Nephron (organoid): Measurements from ENCODE around the gene CACNA2D4.

Experiments used
- H3K27ac Mint-ChIP-seq, 3 experiments: 2 replicates each; pipeline ENCODE4 v1.8.0; 2020; ENCODE audit warnings: mixed read lengths in 3 of 3, mild to moderate bottlenecking in 2 of 3, moderate library complexity in 1 of 3
- H3K27me3 Mint-ChIP-seq: 2 replicates; pipeline ENCODE4 v1.8.0; 2021; ENCODE audit warnings: low read depth, mild to moderate bottlenecking, moderate library complexity, mixed read lengths
- H3K36me3 Mint-ChIP-seq: 2 replicates; pipeline ENCODE4 v1.8.0; 2020; ENCODE audit warnings: low read depth, mixed read lengths
- H3K4me1 Mint-ChIP-seq: 2 replicates; pipeline ENCODE4 v1.8.0; 2020; ENCODE audit warnings: mixed read lengths
- H3K4me3 Mint-ChIP-seq, 3 experiments: 2 replicates each; pipeline ENCODE4 v1.8.0; 2020; ENCODE audit warnings: mild to moderate bottlenecking in 3 of 3, mixed read lengths in 3 of 3, moderate library complexity in 2 of 3
- H3K9me3 Mint-ChIP-seq: 2 replicates; pipeline ENCODE4 v1.8.0; 2020; ENCODE audit warnings: mixed read lengths
- TF ChIP-seq, protein P1 (sequence below), 3 experiments: fragments of 200-600 bp; sonication (generic); IDR thresholded peaks; one replicate each; pipeline ENCODE4 v1.5.0; 2021; ENCODE audit warnings: antibody characterized with exemption in 3 of 3; ENCODE audit not compliant: unreplicated experiment in 3 of 3

CACNA2D4 gene

DNA sequence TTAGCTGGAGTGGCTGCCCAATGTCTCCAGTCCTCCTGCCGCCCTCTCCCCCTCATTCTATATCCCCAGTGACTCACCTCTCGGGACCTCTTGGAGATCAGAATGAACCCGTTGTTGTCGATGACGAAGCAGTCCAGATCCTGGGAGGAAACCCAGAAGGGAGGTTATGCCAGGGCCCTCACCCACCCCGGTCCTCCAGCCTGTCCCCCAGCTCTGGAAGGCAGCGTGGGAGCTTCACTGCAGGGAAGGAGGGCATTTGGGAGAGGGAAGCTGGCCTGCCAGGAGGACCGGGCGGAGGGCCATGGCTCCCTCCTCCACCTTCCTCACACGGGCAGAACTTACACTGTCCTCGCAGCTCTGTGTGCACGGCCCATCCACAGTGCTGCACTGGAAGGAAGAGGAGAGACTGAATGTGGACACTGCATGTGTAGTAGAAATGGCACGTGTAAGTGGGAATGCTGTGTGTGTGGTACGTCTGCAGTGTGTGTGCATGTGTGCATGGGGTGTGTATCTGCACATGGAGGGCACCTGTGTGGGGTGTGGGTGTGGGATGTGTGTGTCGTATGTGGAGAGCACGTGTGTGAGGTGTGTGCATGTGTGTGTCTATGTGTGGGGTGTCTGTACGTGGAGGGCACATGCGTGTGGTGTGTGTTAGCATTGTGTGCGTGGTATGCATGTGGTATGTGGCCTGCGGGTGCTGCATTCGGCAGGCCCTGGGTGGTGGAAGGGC lies 108.1 kb downstream of the CACNA2D4 start:
- H3K4me3 Mint-ChIP-seq, result no peak overlapping the region
- H3K36me3 Mint-ChIP-seq, result no peaks in the 10 kb centered on the region
- H3K27me3 Mint-ChIP-seq, result peaks cover 15% of the 10 kb centered on the region

DNA sequence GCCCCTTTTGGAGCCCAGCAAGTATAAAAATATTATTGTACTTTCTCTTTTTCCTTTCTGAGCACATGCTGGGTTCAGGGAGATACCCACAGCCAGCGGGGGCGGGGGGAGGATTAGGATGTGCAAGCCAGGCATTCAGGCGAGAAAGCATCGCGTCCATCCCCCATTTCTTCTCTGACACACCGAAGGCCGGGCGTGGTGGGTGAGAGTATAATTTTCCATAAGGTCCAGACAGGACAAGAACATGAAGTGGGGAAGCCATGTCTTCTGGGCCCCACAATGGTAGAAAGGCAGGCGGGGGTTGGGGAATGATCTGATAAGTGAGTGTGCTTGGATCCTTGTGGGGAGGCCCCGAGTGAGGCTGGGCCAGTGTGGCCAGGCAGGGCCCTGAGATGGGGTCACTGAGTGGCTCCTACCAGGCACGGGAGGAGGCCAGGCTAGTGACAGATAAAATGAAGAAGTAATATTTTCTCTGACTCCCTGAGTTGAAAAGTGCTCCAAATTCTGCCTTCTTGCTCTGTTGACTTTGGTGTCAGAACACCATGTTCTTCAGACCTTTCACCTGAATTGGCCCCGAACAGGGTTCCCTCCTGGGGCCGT lies 108.8 kb downstream of the CACNA2D4 start:
- no peaks in the 10 kb centered on the region for H3K36me3 Mint-ChIP-seq

More for the DNA sequence above, 108.1 kb downstream of the CACNA2D4 start:
- Mint-ChIP-seq H3K4me1 (no peaks in the 10 kb centered on the region), H3K9me3 (no peaks in the 10 kb centered on the region), H3K27ac (no peak overlapping the region)
- TF ChIP-seq, protein P1, sequence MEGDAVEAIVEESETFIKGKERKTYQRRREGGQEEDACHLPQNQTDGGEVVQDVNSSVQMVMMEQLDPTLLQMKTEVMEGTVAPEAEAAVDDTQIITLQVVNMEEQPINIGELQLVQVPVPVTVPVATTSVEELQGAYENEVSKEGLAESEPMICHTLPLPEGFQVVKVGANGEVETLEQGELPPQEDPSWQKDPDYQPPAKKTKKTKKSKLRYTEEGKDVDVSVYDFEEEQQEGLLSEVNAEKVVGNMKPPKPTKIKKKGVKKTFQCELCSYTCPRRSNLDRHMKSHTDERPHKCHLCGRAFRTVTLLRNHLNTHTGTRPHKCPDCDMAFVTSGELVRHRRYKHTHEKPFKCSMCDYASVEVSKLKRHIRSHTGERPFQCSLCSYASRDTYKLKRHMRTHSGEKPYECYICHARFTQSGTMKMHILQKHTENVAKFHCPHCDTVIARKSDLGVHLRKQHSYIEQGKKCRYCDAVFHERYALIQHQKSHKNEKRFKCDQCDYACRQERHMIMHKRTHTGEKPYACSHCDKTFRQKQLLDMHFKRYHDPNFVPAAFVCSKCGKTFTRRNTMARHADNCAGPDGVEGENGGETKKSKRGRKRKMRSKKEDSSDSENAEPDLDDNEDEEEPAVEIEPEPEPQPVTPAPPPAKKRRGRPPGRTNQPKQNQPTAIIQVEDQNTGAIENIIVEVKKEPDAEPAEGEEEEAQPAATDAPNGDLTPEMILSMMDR (IDR thresholded peaks at IDR 0.05; ENCODE audit: unreplicated experiment in 3 of 3), result no peak

DNA sequence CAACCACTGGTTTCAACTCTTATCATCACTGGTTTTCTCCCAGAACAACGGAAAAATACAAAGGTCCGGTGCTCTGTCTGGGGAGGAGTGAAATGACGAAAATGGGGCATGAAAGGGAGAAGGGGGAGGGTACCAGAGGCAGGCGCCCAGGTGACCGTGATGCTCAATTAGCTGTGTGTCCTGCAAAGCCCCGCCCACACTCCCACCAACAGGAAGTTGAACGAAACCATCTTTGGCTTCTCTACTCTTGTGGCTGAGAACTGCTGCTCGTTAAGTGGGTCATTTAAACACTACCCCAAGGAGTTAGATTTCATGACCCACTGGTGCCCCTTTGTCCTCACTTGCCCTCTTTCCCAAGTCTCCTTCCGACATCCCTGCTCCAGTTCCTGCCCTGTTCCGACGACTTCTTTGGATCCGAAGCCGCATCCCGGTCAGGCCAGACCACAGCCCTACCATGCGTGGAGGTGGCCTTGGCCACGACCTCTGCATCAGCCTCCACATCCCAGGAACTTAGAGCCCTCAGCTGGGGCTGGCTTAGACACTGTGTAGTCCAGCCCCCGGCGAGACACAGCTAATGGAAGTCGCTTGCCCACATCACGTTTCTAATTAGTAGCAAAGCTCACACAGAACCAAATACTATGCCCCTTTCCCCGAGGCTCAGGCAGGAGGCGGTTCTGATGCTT lies 109.5 kb downstream of the CACNA2D4 start:
- H3K27ac Mint-ChIP-seq, result no peak overlapping the region
- H3K27me3 Mint-ChIP-seq, result peaks cover 11% of the 10 kb centered on the region
- peaks cover 6% of the 10 kb centered on the region for H3K4me1 Mint-ChIP-seq
- no peaks in the 10 kb centered on the region for H3K36me3 Mint-ChIP-seq
- H3K4me3 Mint-ChIP-seq, result no peak overlapping the region
- TF ChIP-seq, protein P1 (IDR thresholded peaks at IDR 0.05; ENCODE audit: unreplicated experiment in 3 of 3), result no peak
- no peaks in the 10 kb centered on the region for H3K9me3 Mint-ChIP-seq

More for the DNA sequence above, 108.8 kb downstream of the CACNA2D4 start:
- Mint-ChIP-seq H3K4me1 (peaks cover under 1% of the 10 kb centered on the region), H3K4me3 (no peak overlapping the region), H3K27me3 (peaks cover 12% of the 10 kb centered on the region), H3K27ac (no peak overlapping the region), H3K9me3 (no peaks in the 10 kb centered on the region)
- TF ChIP-seq, protein P1 (IDR thresholded peaks at IDR 0.05; ENCODE audit: unreplicated experiment in 3 of 3), result no peak

DNA sequence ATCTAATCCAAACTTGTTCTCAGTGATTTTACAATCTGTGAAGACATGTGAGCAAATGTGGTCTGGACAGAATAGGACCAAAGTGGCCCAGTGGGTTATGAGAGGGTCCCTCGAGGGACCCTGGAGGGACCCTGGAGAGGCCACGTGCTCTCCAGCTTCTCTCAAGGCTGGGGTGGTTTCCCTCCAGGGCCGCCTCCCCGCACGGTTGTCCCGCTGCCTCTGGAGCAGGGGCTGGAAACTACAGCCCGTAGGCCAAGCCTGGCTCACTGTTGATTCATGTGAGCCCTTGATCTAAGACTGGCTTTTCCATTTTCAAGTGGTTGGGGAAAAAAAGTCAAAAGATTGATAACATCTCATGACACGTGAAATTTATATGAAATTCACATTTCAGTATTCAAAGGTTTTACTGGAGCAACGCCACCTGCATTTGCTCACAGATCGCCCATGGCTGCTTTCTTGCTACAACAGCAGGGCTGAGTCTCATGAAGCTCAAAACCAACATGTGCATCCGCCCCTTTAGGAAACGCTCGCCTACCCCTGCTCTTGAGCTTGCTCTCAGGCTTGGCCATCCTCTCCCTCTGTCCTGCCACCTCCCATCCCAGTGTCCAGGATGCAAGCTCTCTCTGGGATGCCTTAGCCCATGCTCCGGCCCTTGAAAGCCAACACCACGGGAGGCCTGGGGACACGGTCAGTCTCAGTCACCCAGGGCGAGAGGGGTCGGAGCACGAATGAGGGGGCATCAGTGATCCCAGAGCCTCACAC lies 110.2 kb downstream of the CACNA2D4 start:
- Mint-ChIP-seq H3K36me3 (no peaks in the 10 kb centered on the region), H3K4me1 (peaks cover 6% of the 10 kb centered on the region), H3K27ac (no peak overlapping the region), H3K4me3 (no peak overlapping the region), H3K9me3 (no peaks in the 10 kb centered on the region), H3K27me3 (peaks cover 11% of the 10 kb centered on the region)
- TF ChIP-seq, protein P1 (IDR thresholded peaks at IDR 0.05; ENCODE audit: unreplicated experiment in 3 of 3), result no peak

DNA sequence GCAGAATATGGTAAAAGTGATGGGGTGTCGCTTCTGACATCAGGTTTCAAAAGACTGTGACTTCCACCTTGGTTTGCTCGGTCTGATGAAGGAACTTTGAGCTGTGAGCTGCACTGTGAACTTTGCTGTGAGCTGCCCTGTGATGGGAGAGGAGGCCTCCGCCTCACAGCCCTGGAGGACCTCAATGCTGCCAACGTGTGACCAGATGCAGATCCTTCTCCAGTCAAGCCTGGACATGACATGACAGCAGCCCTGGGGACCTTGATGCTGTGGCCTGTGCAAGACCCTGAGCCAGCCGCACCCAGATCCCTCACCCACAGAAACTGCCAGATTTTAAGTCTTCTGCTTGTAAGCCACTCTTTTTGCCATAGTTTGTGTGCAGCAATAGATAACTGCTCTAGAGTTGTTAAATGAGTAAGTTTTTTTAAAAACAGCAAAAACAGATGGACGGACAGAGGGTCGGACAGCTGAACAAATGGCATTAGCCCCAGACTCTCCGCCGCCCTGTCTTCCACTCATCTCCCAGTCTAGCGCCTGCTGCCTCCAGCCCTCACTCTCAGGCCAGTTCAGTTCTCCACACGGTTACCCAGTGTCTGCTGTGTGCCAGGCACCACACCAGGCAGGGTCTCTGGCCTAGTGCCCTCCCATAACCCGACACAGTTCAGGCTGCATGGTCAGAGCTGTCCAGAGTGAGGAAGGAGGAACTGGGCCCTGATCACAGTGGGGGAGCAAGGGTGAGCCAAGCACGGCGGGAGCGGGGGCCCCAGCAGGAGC lies 111.2 kb downstream of the CACNA2D4 start:
- Mint-ChIP-seq H3K4me3 (no peak overlapping the region), H3K4me1 (peaks cover 6% of the 10 kb centered on the region), H3K27me3 (peaks cover 11% of the 10 kb centered on the region), H3K9me3 (no peaks in the 10 kb centered on the region), H3K36me3 (no peaks in the 10 kb centered on the region), H3K27ac (no peak overlapping the region)
- TF ChIP-seq, protein P1 (IDR thresholded peaks at IDR 0.05; ENCODE audit: unreplicated experiment in 3 of 3), result no peak
